Endodermal cell (in vitro differentiated cells): ENCODE data around the gene FITM2. TPM values are rescaled to one million over a fixed set of nuclear protein-coding genes. Genes with fewer than 3 reads are reported as not detected.

Source experiments
- DNase-seq: peaks from one replicate; pipeline ENCODE4 v3.0.0-alpha.2; 2017
- H3K27ac ChIP-seq: 2 replicates; pipeline ENCODE4 v1.5.1; 2013; ENCODE audit warnings: mild to moderate bottlenecking, low read depth, low read length, moderate library complexity
- H3K27me3 ChIP-seq: 2 replicates; pipeline ENCODE4 v1.6.1; 2013; ENCODE audit warnings: mild to moderate bottlenecking, low read length, moderate library complexity; ENCODE audit not compliant: insufficient read depth, control insufficient read depth, poor library complexity, severe bottlenecking
- H3K36me3 ChIP-seq: 2 replicates; pipeline ENCODE4 v1.7.0; 2013; ENCODE audit warnings: mild to moderate bottlenecking, low read length, moderate library complexity; ENCODE audit not compliant: control insufficient read depth, insufficient read depth
- H3K4me1 ChIP-seq: one replicate; pipeline ENCODE4 v1.7.0; 2013; ENCODE audit warnings: low read length; ENCODE audit not compliant: control insufficient read depth, insufficient read depth
- H3K4me3 ChIP-seq: 2 replicates; pipeline ENCODE4 v1.5.1; 2013; ENCODE audit warnings: mild to moderate bottlenecking, low read length, moderate library complexity
- H3K9ac ChIP-seq: 2 replicates; pipeline ENCODE4 v1.6.1; 2013; ENCODE audit warnings: mild to moderate bottlenecking, low read length, moderate library complexity; ENCODE audit not compliant: poor library complexity, severe bottlenecking; ENCODE audit errors: extremely low read depth
- H3K9me3 ChIP-seq: 2 replicates; pipeline ENCODE4 v1.6.1; 2013; ENCODE audit warnings: mild to moderate bottlenecking, low read length, moderate library complexity; ENCODE audit not compliant: control insufficient read depth
- H3K27ac Mint-ChIP-seq: 2 replicates; pipeline ENCODE4 v1.8.0; 2020; ENCODE audit warnings: mixed read lengths
- H3K27me3 Mint-ChIP-seq: 2 replicates; pipeline ENCODE4 v1.8.0; 2021; ENCODE audit warnings: mild to moderate bottlenecking, mixed read lengths; ENCODE audit not compliant: insufficient read depth
- H3K36me3 Mint-ChIP-seq: 2 replicates; pipeline ENCODE4 v1.8.0; 2020; ENCODE audit warnings: low read depth, mixed read lengths
- H3K4me1 Mint-ChIP-seq: 2 replicates; pipeline ENCODE4 v1.8.0; 2020; ENCODE audit warnings: mixed read lengths
- H3K4me3 Mint-ChIP-seq: 2 replicates; pipeline ENCODE4 v1.8.0; 2020; ENCODE audit warnings: mild to moderate bottlenecking, moderate library complexity, mixed read lengths
- H3K9me3 Mint-ChIP-seq: 2 replicates; pipeline ENCODE4 v1.8.0; 2020; ENCODE audit warnings: mild to moderate bottlenecking, mixed read lengths
- CTCF ChIP-seq: fragments of 200-600 bp; sonication (generic); conservative IDR thresholded peaks from 2 replicates; pipeline ENCODE4 v1.5.0; 2021; ENCODE audit warnings: antibody characterized with exemption, mild to moderate bottlenecking
- WGBS, 2 experiments: methylation state at CpG; one replicate each; pipeline versions ENCODE4 v1.1.5 to v1.1.7; 2013; ENCODE audit warnings: missing lambda C conversion rate in 2 of 2, mixed read lengths in 1 of 2; ENCODE audit not compliant: insufficient coverage in 1 of 2, insufficient read length in 1 of 2; 5-methylcytosine and 5-hydroxymethylcytosine counted together
- total RNA-seq, 2 donors: library from RNA; stranded (reverse); fragmentation: NEBNext Ultra II Directional in 1 of 2; extraction: Animal tissue kit (Norgen Biotek cat#: 25700) in 1 of 2; gene quantifications; 2 replicates in 1 of 2; 3 replicates in 1 of 2; pipeline ENCODE4 v1.2.1, GENCODE V29; 2021

Gene FITM2
- total RNA-seq, 2 donors from 2014 or later, result 2.4 to 2.9 TPM

- peaks cover 31% of the 10 kb centered on the region for H3K27me3 ChIP-seq
- peaks cover 37% of the 10 kb centered on the region for H3K27me3 Mint-ChIP-seq
- no peak overlapping the region for H3K27ac Mint-ChIP-seq
- no peak overlapping the region for H3K27ac ChIP-seq
- H3K4me1 ChIP-seq, result peaks cover 4% of the 10 kb centered on the region
- peaks cover 12% of the 10 kb centered on the region for H3K4me1 Mint-ChIP-seq
- no peak overlapping the region for H3K4me3 Mint-ChIP-seq
- H3K36me3 Mint-ChIP-seq, result no peaks in the 10 kb centered on the region
- TF ChIP-seq CTCF, result no peak
- no peak for DNase-seq
- no peaks in the 10 kb centered on the region for H3K36me3 ChIP-seq
- H3K9ac ChIP-seq, result no peak overlapping the region
- no peak overlapping the region for H3K4me3 ChIP-seq
- no peaks in the 10 kb centered on the region for H3K9me3 Mint-ChIP-seq
- no peaks in the 10 kb centered on the region for H3K9me3 ChIP-seq
- WGBS, 2 experiments, result 91 to 97% methylated on average over 15 to 21 of the region's 21 CpGs
Measured at GRCh38 chr20:44256961-44257360, 54.0 kb downstream of the FITM2 start.

- Mint-ChIP-seq H3K27me3 (peaks cover 27% of the 10 kb centered on the region), H3K9me3 (no peaks in the 10 kb centered on the region), H3K27ac (no peak overlapping the region), H3K36me3 (no peaks in the 10 kb centered on the region), H3K4me3 (no peak overlapping the region), H3K4me1 (peaks cover 8% of the 10 kb centered on the region)
- H3K9ac ChIP-seq, result no peak overlapping the region
- no peak for DNase-seq
- no peak for TF ChIP-seq CTCF
- no peak overlapping the region for H3K27ac ChIP-seq
- H3K9me3 ChIP-seq, result no peaks in the 10 kb centered on the region
- H3K4me3 ChIP-seq, result no peak overlapping the region
- 100% methylated on average over 1 of the region's 1 CpG; no CpG with 5 or more reads in 1 of the 2 experiments for WGBS, 2 experiments
- H3K4me1 ChIP-seq, result peaks cover 4% of the 10 kb centered on the region
- no peaks in the 10 kb centered on the region for H3K36me3 ChIP-seq
- peaks cover 21% of the 10 kb centered on the region for H3K27me3 ChIP-seq
Measured at GRCh38 chr20:44255942-44256341, 55.1 kb downstream of the FITM2 start.

- 84 to 91% methylated on average over 3 to 8 of the region's 8 CpGs for WGBS, 2 experiments
- Histone ChIP-seq H3K36me3 (no peaks in the 10 kb centered on the region), H3K27ac (no peak overlapping the region), H3K27me3 (peaks cover 12% of the 10 kb centered on the region), H3K9ac (no peak overlapping the region), H3K9me3 (no peaks in the 10 kb centered on the region), H3K4me3 (no peak overlapping the region), H3K4me1 (peaks cover 3% of the 10 kb centered on the region)
- H3K27me3 Mint-ChIP-seq, result peaks cover 18% of the 10 kb centered on the region
- H3K27ac Mint-ChIP-seq, result no peak overlapping the region
- H3K9me3 Mint-ChIP-seq, result no peaks in the 10 kb centered on the region
- H3K36me3 Mint-ChIP-seq, result no peaks in the 10 kb centered on the region
- H3K4me1 Mint-ChIP-seq, result peaks cover 6% of the 10 kb centered on the region
- TF ChIP-seq CTCF, result no peak
- H3K4me3 Mint-ChIP-seq, result no peak overlapping the region
- no peak for DNase-seq
Measured at GRCh38 chr20:44254073-44254472, 56.9 kb downstream of the FITM2 start.
